ENCODE results near the gene TDRD9.

- no peak for TF ChIP-seq FOXP2 (optimal IDR thresholded peaks at IDR 0.05; ENCODE audit: control extremely low read depth, extremely low read length, insufficient read depth)
- TF ChIP-seq POLR2AphosphoS5 (IDR thresholded peaks at IDR 0.05; ENCODE audit: borderline replicate concordance, low read depth, low read length), result no peak
Observed at GRCh38 chr14:103931422-103931821, 3.2 kb downstream of the TDRD9 start.
